T47D (cell line): ENCODE results near the gene PMFBP1.

Experiments
- DNase-seq, 2 experiments: peaks; one replicate each; pipeline versions ENCODE4 v3.0.0 to v3.0.0-alpha.2; 2011 to 2012; ENCODE audit warnings: low read depth in 1 of 2, low spot score in 1 of 2
- JUND ChIP-seq: IDR thresholded peaks from 2 replicates; pipeline ENCODE4 v1.6.1; 2012; ENCODE audit warnings: low read depth
- in situ Hi-C: cut with HindIII; loops from 2 replicates; pipeline ENCODE4 v1.10.0; 2016; ENCODE audit warnings: low sequenced_read_pairs, low pct_unique_long_range_greater_than_20kb

Gene PMFBP1, protein sequence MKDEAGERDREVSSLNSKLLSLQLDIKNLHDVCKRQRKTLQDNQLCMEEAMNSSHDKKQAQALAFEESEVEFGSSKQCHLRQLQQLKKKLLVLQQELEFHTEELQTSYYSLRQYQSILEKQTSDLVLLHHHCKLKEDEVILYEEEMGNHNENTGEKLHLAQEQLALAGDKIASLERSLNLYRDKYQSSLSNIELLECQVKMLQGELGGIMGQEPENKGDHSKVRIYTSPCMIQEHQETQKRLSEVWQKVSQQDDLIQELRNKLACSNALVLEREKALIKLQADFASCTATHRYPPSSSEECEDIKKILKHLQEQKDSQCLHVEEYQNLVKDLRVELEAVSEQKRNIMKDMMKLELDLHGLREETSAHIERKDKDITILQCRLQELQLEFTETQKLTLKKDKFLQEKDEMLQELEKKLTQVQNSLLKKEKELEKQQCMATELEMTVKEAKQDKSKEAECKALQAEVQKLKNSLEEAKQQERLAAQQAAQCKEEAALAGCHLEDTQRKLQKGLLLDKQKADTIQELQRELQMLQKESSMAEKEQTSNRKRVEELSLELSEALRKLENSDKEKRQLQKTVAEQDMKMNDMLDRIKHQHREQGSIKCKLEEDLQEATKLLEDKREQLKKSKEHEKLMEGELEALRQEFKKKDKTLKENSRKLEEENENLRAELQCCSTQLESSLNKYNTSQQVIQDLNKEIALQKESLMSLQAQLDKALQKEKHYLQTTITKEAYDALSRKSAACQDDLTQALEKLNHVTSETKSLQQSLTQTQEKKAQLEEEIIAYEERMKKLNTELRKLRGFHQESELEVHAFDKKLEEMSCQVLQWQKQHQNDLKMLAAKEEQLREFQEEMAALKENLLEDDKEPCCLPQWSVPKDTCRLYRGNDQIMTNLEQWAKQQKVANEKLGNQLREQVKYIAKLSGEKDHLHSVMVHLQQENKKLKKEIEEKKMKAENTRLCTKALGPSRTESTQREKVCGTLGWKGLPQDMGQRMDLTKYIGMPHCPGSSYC

GRCh38 chr16:72172105-72173034 lies at the start of gene PMFBP1:
Gene PMFBP1, minus strand, starts transcription at chr16:72172155. Its CDS starts 947 bp downstream, at chr16:72171208.
- in situ Hi-C loops = no loop called here
- TF ChIP-seq JUND = no peak
- no peak for DNase-seq

DNA sequence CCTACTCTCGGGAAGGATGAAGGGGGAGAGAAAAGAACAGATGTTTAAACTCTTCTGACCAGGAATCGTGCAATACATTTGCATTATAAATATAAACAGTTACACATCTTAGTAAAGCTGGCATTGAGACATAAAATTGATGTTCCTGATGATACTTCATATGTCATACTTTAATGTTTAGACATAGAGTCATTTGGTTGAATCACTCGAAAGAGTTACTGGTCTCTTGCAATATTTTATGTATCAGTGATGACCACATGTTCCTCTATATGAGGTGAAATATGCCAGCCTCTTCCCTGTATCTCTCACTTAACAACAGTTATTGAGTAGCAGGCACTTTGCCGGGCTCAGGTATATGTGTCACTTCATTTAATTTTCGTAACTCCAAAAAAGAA lies 49.7 kb upstream of the PMFBP1 start:
- TF ChIP-seq JUND = no peak
- in situ Hi-C loops = no loop called here
- DNase-seq = no peak

GRCh38 chr16:72220875-72221629 lies 49.1 kb upstream of the PMFBP1 start:
- DNase-seq = no peak
- in situ Hi-C loops = no loop called here
- TF ChIP-seq JUND = no peak

DNA sequence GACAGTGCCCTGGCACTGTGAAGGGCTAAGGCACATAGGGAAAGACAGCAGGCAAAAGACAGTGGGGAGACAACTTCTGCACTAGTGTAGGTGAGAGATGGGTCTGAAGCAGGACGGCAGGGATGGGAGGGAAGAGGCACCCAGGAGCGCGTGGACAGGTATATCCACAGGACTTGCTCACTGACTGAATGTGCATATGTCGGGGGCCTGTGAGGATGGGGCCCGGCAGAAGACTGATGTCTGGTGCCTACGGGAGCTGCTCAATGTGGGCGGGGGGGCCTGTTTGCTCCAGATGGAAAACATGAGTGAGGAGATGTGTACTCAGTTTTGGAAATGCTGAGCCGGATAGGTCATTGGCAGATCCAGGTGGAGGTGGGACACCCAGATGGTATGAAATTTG lies 47.3 kb upstream of the PMFBP1 start:
- in situ Hi-C loops = no loop called here
- no peak for DNase-seq
- TF ChIP-seq JUND = no peak

DNA sequence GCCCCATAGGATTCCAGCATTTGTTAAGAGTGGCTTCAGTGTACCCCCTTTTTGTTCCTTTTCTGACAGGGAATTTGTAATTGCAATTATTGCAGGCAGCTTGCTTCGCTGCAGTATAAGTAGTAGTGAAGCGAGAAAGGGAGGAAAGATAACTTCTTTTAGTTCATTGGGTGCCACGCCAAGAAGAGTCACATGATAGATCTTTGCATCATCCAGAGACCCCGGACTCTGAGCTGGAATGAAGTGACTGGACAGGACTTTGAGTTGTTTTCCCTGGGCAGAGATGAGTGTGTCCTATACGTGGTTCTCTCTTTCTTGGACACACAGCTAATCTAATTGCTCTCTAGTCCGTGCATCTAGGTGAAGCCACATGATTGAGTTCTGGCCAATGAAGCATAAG lies 44.8 kb upstream of the PMFBP1 start:
- in situ Hi-C loops = no loop called here
- no peak for DNase-seq
- TF ChIP-seq JUND = no peak

GRCh38 chr16:72214821-72215220 lies 42.9 kb upstream of the PMFBP1 start:
- no peak for DNase-seq
- in situ Hi-C loops = no loop called here
- TF ChIP-seq JUND = no peak

DNA sequence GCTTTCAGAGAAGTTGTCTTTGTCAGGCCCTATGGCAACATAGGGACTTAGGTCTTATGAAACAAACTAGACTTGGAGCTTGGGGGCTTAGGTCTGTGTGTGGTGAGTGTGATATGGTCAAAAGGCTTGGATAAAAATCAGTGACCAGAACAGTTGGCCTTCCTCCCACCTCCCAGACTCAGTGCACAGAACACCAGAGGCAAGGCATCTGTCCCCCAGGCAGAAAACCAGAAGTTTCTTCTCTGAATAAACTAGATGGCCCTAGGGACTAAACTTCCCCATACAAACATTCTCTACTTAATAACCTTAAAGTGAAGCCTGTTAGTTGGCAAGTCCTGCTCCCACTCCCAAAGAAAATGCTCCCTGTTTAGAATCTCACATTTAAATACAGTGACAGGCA lies 39.2 kb upstream of the PMFBP1 start:
- no peak for DNase-seq
- in situ Hi-C loops = no loop called here
- TF ChIP-seq JUND = no peak

GRCh38 chr16:72210555-72210954 lies 38.6 kb upstream of the PMFBP1 start:
- in situ Hi-C loops = no loop called here
- TF ChIP-seq JUND = no peak
- no peak for DNase-seq

GRCh38 chr16:72210072-72210471 lies 38.1 kb upstream of the PMFBP1 start:
- in situ Hi-C loops = no loop called here
- DNase-seq = no peak
- TF ChIP-seq JUND = no peak

DNA sequence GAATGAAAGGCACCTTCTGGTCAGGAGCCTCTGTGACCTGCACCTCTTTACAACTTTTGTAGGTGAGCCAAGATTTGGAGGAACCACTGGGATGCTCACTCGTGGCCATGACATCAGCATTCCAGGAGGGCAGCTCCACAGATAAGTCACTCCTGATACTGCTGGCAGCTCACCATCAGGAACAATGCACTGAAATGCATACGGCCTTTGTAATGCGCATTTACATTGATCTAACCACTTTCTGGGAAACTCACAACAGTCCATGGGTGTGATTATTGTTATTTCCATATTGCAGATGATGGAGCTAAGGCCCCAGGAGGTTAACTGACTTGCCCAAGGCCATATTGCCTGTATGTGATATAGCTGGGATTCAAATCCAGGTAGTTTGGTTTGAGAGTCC lies 34.3 kb upstream of the PMFBP1 start:
- in situ Hi-C loops = no loop called here
- TF ChIP-seq JUND = no peak
- DNase-seq = no peak

- in situ Hi-C loops = no loop called here
- DNase-seq = no peak
- TF ChIP-seq JUND = no peak
These were observed 31.4 kb upstream of the PMFBP1 start for GRCh38 chr16:72203401-72203800.
